ENCODE data around the gene KRT32. TPM values are rescaled to one million over a fixed set of nuclear protein-coding genes. Genes with fewer than 3 reads are reported as not detected.

The KRT32 gene
- total RNA-seq, 1 experiment from 2014 or later = 0.42 TPM

DNA sequence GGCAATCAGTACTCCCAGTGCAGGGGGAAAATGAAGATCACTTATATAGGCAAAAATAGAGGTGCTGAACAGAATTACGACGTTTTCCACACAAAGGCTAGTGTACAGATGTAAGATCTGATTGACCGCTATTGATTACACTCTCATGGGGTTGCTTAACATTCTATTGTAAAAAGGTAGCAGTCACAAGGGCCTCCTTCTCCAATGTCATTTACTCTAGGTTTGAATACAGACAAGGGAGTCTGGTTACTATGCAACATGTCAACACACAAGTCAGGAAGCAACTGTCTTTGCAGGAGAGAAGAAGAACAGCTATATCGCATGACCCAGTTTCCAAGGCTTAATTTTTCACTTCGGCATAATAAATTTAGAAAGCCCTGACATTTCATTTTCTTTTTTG, 50.7 kb downstream of the KRT32 start (continued):
- TF ChIP-seq EZH2phosphoT487 (IDR thresholded peaks at IDR 0.05; ENCODE audit: borderline replicate concordance) (no peak), EGR1 (IDR thresholded peaks at IDR 0.05; ENCODE audit: low read depth) (no peak), SIN3A (IDR thresholded peaks at IDR 0.05; ENCODE audit: low read depth) (no peak), JUND (IDR thresholded peaks at IDR 0.05) (no peak)

- no peak overlapping the region for H3K9ac ChIP-seq (ENCODE audit: low read length)
- H3K9me3 ChIP-seq (ENCODE audit: control insufficient read depth in 1 of 2, insufficient read depth in 1 of 2, low read depth in 1 of 2, low read length in 2 of 2) = no peaks in the 10 kb centered on the region
- H4K20me1 ChIP-seq (ENCODE audit: insufficient read depth) = no peaks in the 10 kb centered on the region
- ATAC-seq (no peak), DNase-seq (ENCODE audit: low read depth, low spot score) (no peak)
- H3K4me1 ChIP-seq (ENCODE audit: control insufficient read depth in 1 of 2, insufficient read depth in 2 of 2, low read length in 2 of 2) = peaks cover 15 to 40% of the 10 kb centered on the region in 2 experiments
- no peaks in the 10 kb centered on the region for H3K27me3 ChIP-seq (ENCODE audit: insufficient read depth, low read length)
- H3K27ac ChIP-seq (ENCODE audit: low read depth, low read length) = no peak overlapping the region
- ChIA-PET CTCF (no interaction called here), POLR2A (no interaction called here), RAD21 (ENCODE audit: low non-redundant PET in 1 of 2, low total read pairs in 2 of 2, uncharacterized antibody in 2 of 2, unreplicated experiment in 2 of 2) (no interaction called here)
- H3K4me3 ChIP-seq (replicated peaks in 1 of 2; ENCODE audit: low read depth in 1 of 2, low read length in 2 of 2) = no peak overlapping the region
- H3K79me2 ChIP-seq (ENCODE audit: insufficient read depth, low read length) = no peaks in the 10 kb centered on the region
- H3K36me3 ChIP-seq (ENCODE audit: control insufficient read depth in 1 of 2, insufficient read depth in 2 of 2, low read length in 2 of 2) = no peaks in the 10 kb centered on the region
- no TSS peak for BruUV-seq (replicated peaks)
- peak overlapping the region; percentile 2; the same call in 1 of the 2 replicates for H3K4me2 ChIP-seq (ENCODE audit: low read length)
- intact Hi-C loops (cut with micrococcal nuclease) = loop anchor here (10.0 kb wide), 1 partner anchor 79 kb away; no protein-coding TSS in a partner anchor
- no peak for TF ChIP-seq ELF1 (IDR thresholded peaks at IDR 0.05; ENCODE audit: borderline replicate concordance, low read depth)
- no peak for TF ChIP-seq MAX (IDR thresholded peaks at IDR 0.05)
- no peak for TF ChIP-seq ZFX (IDR thresholded peaks at IDR 0.05)
- TF ChIP-seq EZH2 (IDR thresholded peaks at IDR 0.05) = no peak
- TF ChIP-seq, protein P1, sequence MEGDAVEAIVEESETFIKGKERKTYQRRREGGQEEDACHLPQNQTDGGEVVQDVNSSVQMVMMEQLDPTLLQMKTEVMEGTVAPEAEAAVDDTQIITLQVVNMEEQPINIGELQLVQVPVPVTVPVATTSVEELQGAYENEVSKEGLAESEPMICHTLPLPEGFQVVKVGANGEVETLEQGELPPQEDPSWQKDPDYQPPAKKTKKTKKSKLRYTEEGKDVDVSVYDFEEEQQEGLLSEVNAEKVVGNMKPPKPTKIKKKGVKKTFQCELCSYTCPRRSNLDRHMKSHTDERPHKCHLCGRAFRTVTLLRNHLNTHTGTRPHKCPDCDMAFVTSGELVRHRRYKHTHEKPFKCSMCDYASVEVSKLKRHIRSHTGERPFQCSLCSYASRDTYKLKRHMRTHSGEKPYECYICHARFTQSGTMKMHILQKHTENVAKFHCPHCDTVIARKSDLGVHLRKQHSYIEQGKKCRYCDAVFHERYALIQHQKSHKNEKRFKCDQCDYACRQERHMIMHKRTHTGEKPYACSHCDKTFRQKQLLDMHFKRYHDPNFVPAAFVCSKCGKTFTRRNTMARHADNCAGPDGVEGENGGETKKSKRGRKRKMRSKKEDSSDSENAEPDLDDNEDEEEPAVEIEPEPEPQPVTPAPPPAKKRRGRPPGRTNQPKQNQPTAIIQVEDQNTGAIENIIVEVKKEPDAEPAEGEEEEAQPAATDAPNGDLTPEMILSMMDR (IDR thresholded peaks at IDR 0.05 in 2 of 3, conservative IDR thresholded peaks at IDR 0.05 in 1 of 3; ENCODE audit: borderline replicate concordance in 1 of 3, insufficient read depth in 1 of 3, low read depth in 2 of 3, low read length in 2 of 3) = no peak
- H3K9me2 ChIP-seq (ENCODE audit: insufficient read depth) = no peaks in the 10 kb centered on the region
- H2AFZ ChIP-seq (ENCODE audit: low read depth, low read length, poor library complexity, severe bottlenecking) = no peak overlapping the region
Measured at GRCh38 chr17:41415833-41416335, 51.3 kb downstream of the KRT32 start.
